Measurements from ENCODE around the gene TMEM267. TPM values are rescaled to one million over a fixed set of nuclear protein-coding genes. Genes with fewer than 3 reads are reported as not detected.
A peak's percentile ranks its signal among the peaks of the same experiment; 100 is the strongest.

TMEM267 gene
- total RNA-seq, 2 experiments from 2014 or later: 7.1 to 9.6 TPM

DNA sequence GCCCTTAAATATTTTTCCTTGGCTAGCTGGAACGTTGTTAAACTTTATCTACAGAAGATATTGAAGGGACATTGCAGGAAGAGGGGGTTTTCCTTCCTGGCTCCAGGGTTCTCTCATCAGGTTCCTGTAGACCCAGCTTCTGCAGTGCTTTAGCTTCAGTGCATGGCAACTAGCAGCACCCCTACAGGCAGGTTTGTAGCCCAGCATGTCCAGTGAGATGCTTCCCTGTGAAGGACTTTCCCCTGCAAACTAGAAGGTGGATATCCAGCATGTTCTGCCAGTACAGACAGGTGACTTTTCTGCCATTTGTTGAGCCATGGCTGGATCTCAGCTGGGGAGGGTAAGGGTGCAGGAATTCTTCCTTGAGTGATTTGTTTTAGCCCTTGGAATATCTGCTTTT is 81.8 kb downstream of the TMEM267 start:
- no peaks in the 10 kb centered on the region for H3K9me3 Mint-ChIP-seq
- ChIA-PET CTCF (interaction anchor here (1.3 kb wide), 1 partner anchor 12 kb away, joined by 3 read pairs; no protein-coding TSS in a partner anchor), POLR2A (interaction anchor here (1.0 kb wide), 1 partner anchor 82 kb away, joined by 3 read pairs; the partner anchor contains the start of gene TMEM267)
- DNase-seq: no peak
- H3K4me1 Mint-ChIP-seq (ENCODE audit: low read depth): peaks cover 15% of the 10 kb centered on the region
- no peak overlapping the region for H3K27ac ChIP-seq (ENCODE audit: low read depth in 1 of 2, low read length in 2 of 2)
- H3K36me3 Mint-ChIP-seq (ENCODE audit: low read depth): peaks cover 23% of the 10 kb centered on the region
- H3K27me3 ChIP-seq (ENCODE audit: control insufficient read depth in 1 of 2, insufficient read depth in 2 of 2, low read length in 2 of 2): no peaks in the 10 kb centered on the region
- no peaks in the 10 kb centered on the region for H3K36me3 ChIP-seq (ENCODE audit: insufficient read depth, low read length)
- no peak overlapping the region for H3K27ac Mint-ChIP-seq
- no peaks in the 10 kb centered on the region for H3K9me3 ChIP-seq (ENCODE audit: control insufficient read depth in 1 of 2, insufficient read depth in 1 of 2, low read length in 2 of 2)
- H3K4me3 ChIP-seq (ENCODE audit: low read length): no peak overlapping the region
- peaks cover 5% of the 10 kb centered on the region for H3K4me1 ChIP-seq (ENCODE audit: insufficient read depth, low read length)
- no peak overlapping the region for H3K4me3 Mint-ChIP-seq
- TF ChIP-seq, protein P1, sequence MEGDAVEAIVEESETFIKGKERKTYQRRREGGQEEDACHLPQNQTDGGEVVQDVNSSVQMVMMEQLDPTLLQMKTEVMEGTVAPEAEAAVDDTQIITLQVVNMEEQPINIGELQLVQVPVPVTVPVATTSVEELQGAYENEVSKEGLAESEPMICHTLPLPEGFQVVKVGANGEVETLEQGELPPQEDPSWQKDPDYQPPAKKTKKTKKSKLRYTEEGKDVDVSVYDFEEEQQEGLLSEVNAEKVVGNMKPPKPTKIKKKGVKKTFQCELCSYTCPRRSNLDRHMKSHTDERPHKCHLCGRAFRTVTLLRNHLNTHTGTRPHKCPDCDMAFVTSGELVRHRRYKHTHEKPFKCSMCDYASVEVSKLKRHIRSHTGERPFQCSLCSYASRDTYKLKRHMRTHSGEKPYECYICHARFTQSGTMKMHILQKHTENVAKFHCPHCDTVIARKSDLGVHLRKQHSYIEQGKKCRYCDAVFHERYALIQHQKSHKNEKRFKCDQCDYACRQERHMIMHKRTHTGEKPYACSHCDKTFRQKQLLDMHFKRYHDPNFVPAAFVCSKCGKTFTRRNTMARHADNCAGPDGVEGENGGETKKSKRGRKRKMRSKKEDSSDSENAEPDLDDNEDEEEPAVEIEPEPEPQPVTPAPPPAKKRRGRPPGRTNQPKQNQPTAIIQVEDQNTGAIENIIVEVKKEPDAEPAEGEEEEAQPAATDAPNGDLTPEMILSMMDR (IDR thresholded peaks at IDR 0.05): no peak
- no peak for ATAC-seq (ENCODE audit: poor library complexity)
- no peaks in the 10 kb centered on the region for H3K27me3 Mint-ChIP-seq
- intact Hi-C loops (cut with DNase I, micrococcal nuclease): no loop called here

DNA sequence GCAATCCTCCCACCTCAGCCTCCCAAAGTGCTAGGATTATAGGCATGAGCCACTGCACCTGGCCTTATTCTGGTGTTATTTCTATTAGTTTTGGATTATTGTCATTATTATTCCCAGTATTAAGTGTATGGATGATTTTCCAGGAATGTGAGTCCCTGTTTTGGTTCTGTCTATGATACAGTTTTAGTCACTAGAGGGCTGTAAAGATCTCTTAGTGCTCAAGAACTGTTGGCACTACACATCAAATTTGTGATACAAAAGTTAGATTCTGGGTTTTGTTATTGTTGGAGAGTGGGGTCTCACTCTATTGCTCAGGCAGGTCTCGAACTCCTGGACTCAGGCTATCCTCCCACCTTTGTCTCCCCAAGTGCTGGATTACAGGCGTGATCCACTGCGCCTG is 83.6 kb downstream of the TMEM267 start:
- ChIA-PET POLR2A (no interaction called here), CTCF (no interaction called here)
- intact Hi-C loops (cut with DNase I, micrococcal nuclease): no loop called here
- peaks cover 14% of the 10 kb centered on the region for H3K4me1 ChIP-seq (ENCODE audit: insufficient read depth, low read length)
- no peaks in the 10 kb centered on the region for H3K9me3 ChIP-seq (ENCODE audit: control insufficient read depth in 1 of 2, insufficient read depth in 1 of 2, low read length in 2 of 2)
- no peaks in the 10 kb centered on the region for H3K36me3 ChIP-seq (ENCODE audit: insufficient read depth, low read length)
- Mint-ChIP-seq H3K27me3 (no peaks in the 10 kb centered on the region), H3K36me3 (ENCODE audit: low read depth) (peaks cover 26% of the 10 kb centered on the region), H3K9me3 (no peaks in the 10 kb centered on the region), H3K27ac (no peak overlapping the region), H3K4me1 (ENCODE audit: low read depth) (peaks cover 23% of the 10 kb centered on the region), H3K4me3 (no peak overlapping the region)
- DNase-seq (no peak), ATAC-seq (ENCODE audit: poor library complexity) (no peak)
- TF ChIP-seq, protein P1 (IDR thresholded peaks at IDR 0.05): no peak
- no peaks in the 10 kb centered on the region for H3K27me3 ChIP-seq (ENCODE audit: control insufficient read depth in 1 of 2, insufficient read depth in 2 of 2, low read length in 2 of 2)
- H3K4me3 ChIP-seq (ENCODE audit: low read length): no peak overlapping the region
- no peak overlapping the region for H3K27ac ChIP-seq (ENCODE audit: low read depth in 1 of 2, low read length in 2 of 2)

DNA sequence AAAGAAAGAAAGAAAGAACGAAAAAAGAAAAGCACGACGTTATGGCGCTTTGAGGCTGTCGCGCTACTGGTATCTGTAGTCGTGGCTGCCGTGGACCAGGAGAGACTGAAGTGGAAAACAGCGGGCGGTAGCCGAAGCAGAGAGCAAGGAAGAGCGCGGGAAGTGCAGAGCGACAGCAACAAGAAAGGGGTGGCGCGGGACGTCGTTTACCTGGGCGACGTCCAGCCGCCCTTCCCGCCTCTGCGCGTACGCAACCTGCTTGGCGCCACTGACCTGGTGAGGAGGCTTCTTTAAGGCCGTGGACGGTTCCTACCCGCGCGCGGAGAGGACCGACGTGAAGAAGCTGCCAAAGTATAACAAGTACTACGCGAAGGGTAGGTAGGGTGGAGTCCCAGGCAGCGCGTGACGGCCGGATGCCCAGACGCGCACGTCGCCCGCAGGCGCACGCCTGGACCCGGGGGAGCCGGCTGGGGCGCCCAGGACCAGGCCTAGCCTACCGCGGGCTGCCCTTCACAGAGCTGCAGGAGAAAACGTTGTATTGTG is 86.8 kb downstream of the TMEM267 start:
- H3K36me3 Mint-ChIP-seq (ENCODE audit: low read depth): peaks cover 18% of the 10 kb centered on the region
- POLR2A ChIA-PET: interaction anchor here (0.6 to 2.7 kb wide), 12 partner anchors 82 to 387 kb away, joined by 3 to 65 read pairs (median 4); partner anchors contain the start of genes ANXA2R, C5orf34, HMGCS1 and NNT
- peak overlapping the region; percentile 94 for H3K27ac Mint-ChIP-seq
- ATAC-seq (ENCODE audit: poor library complexity) (peak; percentile 94), DNase-seq (peak; percentile 36 to 78 (median 55))
- H3K27me3 Mint-ChIP-seq: no peaks in the 10 kb centered on the region
- Histone ChIP-seq H3K4me1 (ENCODE audit: insufficient read depth, low read length) (peaks cover 14% of the 10 kb centered on the region), H3K27me3 (ENCODE audit: control insufficient read depth in 1 of 2, insufficient read depth in 2 of 2, low read length in 2 of 2) (no peaks in the 10 kb centered on the region), H3K4me3 (ENCODE audit: low read length) (peak overlapping the region; percentile 86), H3K27ac (ENCODE audit: low read depth in 1 of 2, low read length in 2 of 2) (peak overlapping the region; percentile 40 to 45), H3K9me3 (ENCODE audit: control insufficient read depth in 1 of 2, insufficient read depth in 1 of 2, low read length in 2 of 2) (no peaks in the 10 kb centered on the region), H3K36me3 (ENCODE audit: insufficient read depth, low read length) (no peaks in the 10 kb centered on the region)
- H3K9me3 Mint-ChIP-seq: no peaks in the 10 kb centered on the region
- TF ChIP-seq, protein P1 (IDR thresholded peaks at IDR 0.05): no peak
- H3K4me1 Mint-ChIP-seq (ENCODE audit: low read depth): peaks cover 32% of the 10 kb centered on the region
- CTCF ChIA-PET: interaction anchor here (1.4 kb wide), 1 partner anchor 87 kb away, joined by 5 read pairs; the partner anchor contains the start of gene TMEM267
- H3K4me3 Mint-ChIP-seq: peak overlapping the region; percentile 96
- intact Hi-C loops (cut with DNase I, micrococcal nuclease): loop anchor here in 1 of 2 experiments (1.0 to 10.0 kb wide), 3 partner anchors 84 to 332 kb away; partner anchors contain the start of genes HMGCS1 and TMEM267

Other genes with a start within 250 kb of the TMEM267 start
- gene HMGCS1, start 170.5 kb downstream of the TMEM267 start, total RNA-seq: 10 to 100 TPM; 43.3 to 52.7 TPM
- 10 to 100 TPM; 20.6 to 20.9 TPM for gene CCL28, start 71.5 kb downstream of the TMEM267 start, total RNA-seq
- gene C5orf34, start 31.3 kb upstream of the TMEM267 start, total RNA-seq: 1 to 10 TPM in 1 of 2 experiments, under 1 TPM in 1; 0.88 to 1.2 TPM
- 10 to 100 TPM; 33.9 to 35.1 TPM for gene PAIP1, start 73.2 kb upstream of the TMEM267 start, total RNA-seq
- gene NNT, start 119.3 kb upstream of the TMEM267 start, total RNA-seq: 10 to 100 TPM; 22.3 to 23.5 TPM